Limb (tissue), 2 donors: ENCODE measurements around the gene RNASE7.

ENCODE experiments used
- DNase-seq, 2 donors: peaks; one replicate each; pipeline ENCODE4 v3.0.0-alpha.2; 2016; ENCODE audit errors: extremely low spot score in 2 of 2

RNASE7 gene

DNA sequence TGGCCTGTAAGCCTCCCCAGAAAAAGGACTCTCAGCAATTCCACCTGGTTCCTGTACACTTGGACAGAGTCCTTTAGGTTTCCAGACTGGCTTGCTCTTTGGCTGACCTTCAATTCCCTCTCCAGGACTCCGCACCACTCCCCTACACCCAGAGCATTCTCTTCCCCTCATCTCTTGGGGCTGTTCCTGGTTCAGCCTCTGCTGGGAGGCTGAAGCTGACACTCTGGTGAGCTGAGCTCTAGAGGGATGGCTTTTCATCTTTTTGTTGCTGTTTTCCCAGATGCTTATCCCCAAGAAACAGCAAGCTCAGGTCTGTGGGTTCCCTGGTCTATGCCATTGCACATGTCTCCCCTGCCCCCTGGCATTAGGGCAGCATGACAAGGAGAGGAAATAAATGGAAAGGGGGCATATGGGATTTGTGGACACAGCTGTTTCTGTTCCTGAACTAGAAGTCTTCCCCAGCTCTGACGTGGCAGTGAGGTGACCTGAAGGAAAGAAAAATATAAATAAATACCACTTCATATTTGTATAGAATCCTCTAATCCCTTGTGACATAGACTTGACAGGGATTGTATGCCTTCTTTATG, 1.3 kb downstream of the RNASE7 start:
- DNase-seq = no peak

DNA sequence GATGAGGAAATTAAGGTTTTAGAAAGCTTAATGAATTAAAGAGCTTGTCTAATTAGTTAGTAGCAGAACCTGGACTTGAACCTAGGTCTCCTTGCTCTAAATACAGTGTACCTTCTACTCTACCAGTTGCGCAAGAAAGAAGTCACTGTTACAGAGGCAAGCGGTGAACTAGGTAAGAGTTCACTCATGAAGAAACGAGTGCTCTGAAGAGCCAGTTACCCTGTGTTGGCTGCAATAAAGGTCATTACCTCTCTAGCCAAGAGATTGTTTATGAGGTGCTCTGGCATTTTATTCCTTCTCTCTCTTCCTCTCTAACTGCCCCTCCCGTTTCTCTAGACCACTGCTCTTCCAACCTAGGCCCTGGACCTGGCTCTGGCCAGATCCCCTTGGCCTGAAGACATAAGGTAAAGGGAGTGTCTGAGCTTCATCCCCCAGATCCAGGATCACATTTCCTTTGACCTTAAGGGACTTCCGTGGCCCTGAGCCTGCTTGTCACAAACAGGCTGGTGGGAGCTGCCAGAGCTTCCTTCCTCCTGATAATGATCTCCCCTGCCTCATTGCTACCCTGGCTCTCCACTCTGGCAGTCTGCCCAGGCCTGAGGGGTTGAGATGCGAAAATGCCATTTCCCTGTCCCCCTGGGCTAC, 1.9 kb downstream of the RNASE7 start:
- DNase-seq = no peak

DNA sequence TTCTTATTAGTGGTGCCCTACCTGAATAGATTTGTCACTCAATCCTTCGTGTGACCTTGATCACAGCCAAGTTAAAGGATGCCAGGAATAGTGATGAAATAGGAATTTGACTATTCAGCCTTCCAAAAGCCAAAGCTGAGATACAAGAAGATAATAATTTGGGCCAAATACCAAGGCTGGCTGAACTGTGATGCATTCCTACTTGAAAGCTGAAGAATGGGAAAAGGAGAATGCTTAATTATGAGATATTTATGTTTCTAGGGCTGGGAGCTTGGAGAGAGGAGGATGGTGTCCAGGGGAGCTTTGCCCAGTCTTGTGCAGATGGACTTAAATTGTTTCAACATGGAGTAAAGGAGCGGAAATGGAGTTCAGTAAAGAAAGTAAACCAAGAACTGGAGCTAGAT, 5.2 kb downstream of the RNASE7 start:
- no peak for DNase-seq

DNA sequence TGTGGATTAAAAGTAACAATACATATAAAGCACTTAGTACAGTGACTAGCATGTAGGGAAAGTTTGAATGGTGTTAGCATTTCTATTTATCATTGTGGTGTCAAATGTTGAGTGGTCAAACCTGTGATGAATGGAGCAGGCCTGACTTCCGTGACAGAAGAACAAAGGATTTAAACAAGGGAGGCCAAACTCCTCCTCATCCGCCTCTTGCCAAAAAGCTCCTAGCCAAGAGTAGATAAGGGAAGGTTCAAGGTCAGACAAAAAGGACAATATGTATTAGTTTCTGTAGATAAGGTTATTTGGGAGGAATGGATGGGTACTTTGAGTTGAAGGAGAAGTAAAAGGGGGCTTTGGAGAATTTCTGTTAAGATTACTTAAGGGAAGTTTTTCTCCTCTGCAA, 6.5 kb downstream of the RNASE7 start:
- no peak for DNase-seq

DNA sequence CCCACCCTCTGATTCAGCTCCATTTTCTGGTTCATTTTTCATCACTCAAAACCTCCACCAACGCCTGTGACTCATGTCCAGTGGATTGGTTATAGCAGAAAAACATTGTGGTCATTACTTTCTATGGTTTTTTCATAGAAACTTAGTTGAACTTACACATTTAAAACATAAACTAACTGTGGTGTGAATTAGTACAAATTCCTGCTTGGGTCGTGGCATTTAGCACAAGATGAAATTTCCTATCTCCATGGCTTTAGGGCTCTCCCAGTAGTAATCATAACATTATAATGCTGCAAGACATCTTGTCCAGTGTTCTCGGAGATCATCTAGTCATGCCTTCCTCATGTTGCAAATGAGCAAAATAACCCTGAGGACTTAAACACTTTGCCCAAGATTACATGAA, 7.1 kb downstream of the RNASE7 start:
- no peak for DNase-seq

- DNase-seq = no peak
Observed at GRCh38 chr14:21050597-21050996, 8.4 kb downstream of the RNASE7 start.

DNA sequence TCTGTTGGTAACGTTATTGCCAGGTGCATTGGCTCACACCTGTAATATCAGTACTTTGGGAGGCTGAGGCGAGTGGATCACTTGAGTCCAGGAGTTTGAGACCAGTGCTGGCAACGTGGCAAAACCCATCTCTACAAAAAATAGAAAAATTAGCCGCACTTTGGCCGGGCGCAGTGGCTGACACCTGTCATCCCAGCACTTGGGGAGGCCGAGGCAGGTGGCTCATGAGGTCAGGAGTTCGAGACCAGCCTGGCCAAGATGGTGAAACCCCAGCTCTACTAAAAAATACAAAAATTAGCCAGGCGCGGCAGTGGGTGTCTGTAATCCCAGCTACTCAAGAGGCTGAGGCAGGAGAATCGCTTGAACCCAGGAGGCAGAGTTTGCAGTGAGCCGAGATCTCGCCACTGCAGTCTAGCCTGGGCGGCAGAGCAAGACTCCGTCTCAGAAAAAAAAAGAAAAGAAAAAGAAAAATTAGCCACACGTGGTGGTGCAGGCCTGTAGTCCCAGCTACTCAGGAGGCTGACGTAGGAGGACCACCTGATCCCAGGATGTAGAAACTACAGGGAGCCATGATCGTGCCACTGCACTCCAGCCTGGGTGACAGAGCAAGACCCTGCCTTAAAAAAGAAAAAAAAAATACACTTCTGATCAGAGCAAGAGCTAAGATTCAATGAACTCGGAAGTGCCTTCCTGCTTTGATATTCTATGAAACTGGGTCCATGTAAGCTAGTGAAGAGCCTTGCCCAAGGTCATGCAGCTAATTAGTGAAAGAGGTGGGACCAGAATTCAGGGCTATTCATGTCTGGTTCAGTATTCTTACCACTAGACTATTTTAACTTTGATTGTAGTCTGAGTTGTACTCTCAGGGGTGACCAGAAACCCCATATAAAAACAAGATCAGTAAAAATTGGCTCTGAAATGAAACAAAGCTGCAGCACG, 11.3 kb downstream of the RNASE7 start:
- no peak for DNase-seq

GRCh38 chr14:21054123-21054767, 12.1 kb downstream of the RNASE7 start:
- no peak for DNase-seq

- DNase-seq = no peak
Observed at GRCh38 chr14:21054768-21055145, 12.6 kb downstream of the RNASE7 start.

GRCh38 chr14:21055432-21056117, 13.4 kb downstream of the RNASE7 start:
- no peak for DNase-seq

GRCh38 chr14:21056520-21057163, 14.5 kb downstream of the RNASE7 start:
- no peak for DNase-seq

DNA sequence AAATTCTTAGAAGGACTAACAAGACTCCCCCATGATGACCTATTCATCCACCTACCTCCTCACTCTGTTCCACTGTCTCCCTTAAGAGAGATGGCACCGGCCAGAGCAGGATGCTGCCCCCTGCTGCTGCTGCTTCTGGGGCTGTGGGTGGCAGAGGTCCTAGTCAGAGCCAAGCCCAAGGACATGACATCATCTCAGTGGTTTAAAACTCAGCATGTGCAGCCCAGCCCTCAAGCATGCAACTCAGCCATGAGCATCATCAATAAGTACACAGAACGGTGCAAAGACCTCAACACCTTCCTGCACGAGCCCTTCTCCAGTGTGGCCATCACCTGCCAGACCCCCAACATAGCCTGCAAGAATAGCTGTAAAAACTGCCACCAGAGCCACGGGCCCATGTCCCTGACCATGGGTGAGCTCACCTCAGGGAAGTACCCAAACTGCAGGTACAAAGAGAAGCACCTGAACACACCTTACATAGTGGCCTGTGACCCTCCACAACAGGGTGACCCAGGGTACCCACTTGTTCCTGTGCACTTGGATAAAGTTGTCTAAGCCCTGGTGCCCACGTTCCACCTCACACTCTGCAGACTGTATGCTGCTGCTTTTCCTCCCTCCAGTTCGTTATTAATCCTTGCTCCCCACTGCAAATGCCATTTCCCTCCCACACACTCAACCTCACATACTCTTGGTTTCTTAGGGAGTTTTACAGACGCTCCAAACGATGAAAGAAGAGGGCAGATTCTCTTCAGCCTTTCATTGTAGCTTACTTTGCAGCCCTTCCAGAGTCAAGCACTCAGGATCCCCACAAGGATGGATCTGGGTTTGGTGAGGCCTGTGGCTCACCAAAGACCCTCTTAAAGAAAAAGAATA, 15.9 kb downstream of the RNASE7 start, which contains the start of gene RNASE8:
RNASE8 (plus strand) TSS at position 20 of the 873 bp plus-strand sequence; CDS start at position 91, 71 bp downstream.
- no peak for DNase-seq

GRCh38 chr14:21058903-21059302, 16.7 kb downstream of the RNASE7 start:
- no peak for DNase-seq

DNA sequence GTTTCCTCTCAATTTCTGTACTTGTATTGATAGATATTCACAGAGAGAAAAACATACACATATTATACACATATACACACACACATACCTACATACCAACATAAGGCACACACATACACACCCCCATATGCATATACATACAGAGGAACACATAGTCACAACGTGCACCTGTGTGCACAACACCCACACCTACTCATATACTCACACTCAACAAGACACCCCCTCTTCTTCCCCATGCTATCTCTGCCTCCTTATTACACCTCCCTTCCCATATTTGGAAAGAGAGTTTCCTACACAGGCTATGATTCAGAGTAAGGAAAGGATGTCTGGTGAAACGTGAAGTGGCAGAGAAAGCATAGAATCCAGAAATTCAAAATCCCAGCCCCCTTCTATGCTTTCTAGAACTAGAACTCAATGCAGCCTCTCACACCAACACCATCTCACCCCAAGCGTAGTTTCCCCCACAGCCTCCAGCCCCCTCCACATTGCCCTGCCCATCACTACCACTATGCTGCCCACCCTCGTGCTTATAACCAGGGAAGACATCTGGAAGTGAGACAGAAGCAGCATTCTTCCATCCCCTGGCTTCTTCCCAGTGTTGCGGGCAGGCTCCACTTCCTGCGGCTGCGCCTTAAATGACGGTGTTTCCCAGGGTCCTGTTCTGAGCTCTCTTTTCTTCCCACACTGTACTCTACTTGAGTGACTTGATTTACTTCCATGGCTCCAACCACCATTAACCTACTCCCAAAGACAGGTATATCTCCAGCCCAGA, 17.9 kb downstream of the RNASE7 start:
- DNase-seq = no peak

DNA sequence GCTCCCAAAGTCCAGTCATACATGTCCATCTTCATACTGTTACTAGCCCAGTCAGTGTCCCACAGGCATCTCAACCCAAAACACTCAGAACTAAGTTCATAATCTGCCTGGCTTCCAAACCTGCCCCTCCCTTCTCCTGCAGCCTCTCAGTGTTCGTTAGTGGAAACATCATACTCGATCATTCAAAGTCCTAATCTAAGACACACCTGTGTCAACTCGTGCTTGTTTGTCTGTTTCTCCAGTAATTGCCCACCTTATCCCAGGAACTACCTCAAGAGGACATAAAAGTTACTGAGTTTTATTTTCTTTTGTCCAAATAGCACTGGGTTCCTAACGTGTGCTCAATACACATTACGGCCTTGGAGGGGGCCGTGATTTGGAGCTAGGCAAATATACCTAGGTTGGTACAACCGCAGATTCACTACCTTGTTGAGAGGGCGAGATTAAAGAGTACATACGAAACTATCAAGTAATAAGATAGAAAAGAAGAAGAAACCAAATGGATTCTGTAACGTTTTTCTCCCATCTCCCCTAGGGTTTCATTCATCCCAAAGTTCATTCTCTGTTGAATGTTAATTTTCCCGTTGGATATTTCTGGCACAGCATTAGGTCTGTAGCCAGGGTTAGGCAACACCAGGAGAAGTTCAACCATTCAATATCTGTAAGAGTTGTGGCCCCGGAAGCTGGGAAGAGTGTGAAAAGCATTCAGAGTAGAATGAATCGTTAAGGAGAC, 18.6 kb downstream of the RNASE7 start:
- no peak for DNase-seq

GRCh38 chr14:21061347-21061668, 19.1 kb downstream of the RNASE7 start:
- DNase-seq = no peak

- DNase-seq = peak in 1 of 2 donors; percentile 34
Observed at GRCh38 chr14:21063479-21063878, 21.3 kb downstream of the RNASE7 start.

- no peak for DNase-seq
Observed at GRCh38 chr14:21066882-21067502, 24.8 kb downstream of the RNASE7 start.
